Peyer's patch (tissue), 4 donors: ENCODE measurements around the gene SYCE3.

Experiments
- POLR2A ChIP-seq, 2 donors: fragments of 450-650 bp; IDR thresholded peaks; one replicate each; pipeline ENCODE4 v1.5.1; 2017; ENCODE audit warnings: antibody characterized with exemption in 2 of 2, mild to moderate bottlenecking in 2 of 2, moderate library complexity in 2 of 2
- TF ChIP-seq, protein P1 (sequence below), 6 experiments: fragments of 450-650 bp in 4 of 6; fragments of 200-600 bp in 2 of 6; sonication (generic) in 1 of 6; IDR thresholded peaks; one replicate each; pipeline ENCODE4 v1.5.1; 2017 to 2019; ENCODE audit warnings: antibody characterized with exemption in 6 of 6, mild to moderate bottlenecking in 3 of 6, moderate library complexity in 1 of 6

DNA sequence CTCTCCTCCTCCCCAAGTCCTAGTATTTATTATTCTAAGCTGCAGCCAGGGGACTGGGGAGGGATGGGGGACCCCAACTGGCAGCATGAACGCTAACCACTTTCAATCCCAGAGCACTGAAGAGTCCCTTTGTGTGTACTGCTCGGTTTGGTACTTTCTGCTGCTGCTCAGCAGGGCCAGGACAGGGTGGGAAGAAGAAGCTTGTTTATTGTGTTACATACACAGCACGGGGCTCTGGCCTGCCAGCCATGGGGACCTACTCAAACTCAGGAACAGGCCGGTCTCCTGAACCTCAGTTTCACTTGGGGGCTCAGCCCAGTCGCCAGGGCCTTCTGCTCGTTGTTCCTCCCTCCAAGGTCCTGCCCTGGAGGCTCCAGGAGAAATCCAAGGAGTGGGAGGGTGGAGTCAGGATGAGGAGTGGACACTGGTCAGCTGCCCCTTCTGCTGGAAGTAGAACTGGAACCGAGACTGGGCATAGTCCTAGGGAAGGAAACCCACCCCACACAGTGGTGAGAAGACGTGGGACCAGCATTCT, 16.1 kb upstream of the SYCE3 start:
- TF ChIP-seq, protein P1, sequence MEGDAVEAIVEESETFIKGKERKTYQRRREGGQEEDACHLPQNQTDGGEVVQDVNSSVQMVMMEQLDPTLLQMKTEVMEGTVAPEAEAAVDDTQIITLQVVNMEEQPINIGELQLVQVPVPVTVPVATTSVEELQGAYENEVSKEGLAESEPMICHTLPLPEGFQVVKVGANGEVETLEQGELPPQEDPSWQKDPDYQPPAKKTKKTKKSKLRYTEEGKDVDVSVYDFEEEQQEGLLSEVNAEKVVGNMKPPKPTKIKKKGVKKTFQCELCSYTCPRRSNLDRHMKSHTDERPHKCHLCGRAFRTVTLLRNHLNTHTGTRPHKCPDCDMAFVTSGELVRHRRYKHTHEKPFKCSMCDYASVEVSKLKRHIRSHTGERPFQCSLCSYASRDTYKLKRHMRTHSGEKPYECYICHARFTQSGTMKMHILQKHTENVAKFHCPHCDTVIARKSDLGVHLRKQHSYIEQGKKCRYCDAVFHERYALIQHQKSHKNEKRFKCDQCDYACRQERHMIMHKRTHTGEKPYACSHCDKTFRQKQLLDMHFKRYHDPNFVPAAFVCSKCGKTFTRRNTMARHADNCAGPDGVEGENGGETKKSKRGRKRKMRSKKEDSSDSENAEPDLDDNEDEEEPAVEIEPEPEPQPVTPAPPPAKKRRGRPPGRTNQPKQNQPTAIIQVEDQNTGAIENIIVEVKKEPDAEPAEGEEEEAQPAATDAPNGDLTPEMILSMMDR (IDR thresholded peaks at IDR 0.05) = no peak
- no peak for TF ChIP-seq POLR2A (IDR thresholded peaks at IDR 0.05)
